Measurements from ENCODE around the gene MICAL2. TPM values are rescaled to one million over a fixed set of nuclear protein-coding genes. Genes with fewer than 3 reads are reported as not detected.

The MICAL2 gene, protein sequence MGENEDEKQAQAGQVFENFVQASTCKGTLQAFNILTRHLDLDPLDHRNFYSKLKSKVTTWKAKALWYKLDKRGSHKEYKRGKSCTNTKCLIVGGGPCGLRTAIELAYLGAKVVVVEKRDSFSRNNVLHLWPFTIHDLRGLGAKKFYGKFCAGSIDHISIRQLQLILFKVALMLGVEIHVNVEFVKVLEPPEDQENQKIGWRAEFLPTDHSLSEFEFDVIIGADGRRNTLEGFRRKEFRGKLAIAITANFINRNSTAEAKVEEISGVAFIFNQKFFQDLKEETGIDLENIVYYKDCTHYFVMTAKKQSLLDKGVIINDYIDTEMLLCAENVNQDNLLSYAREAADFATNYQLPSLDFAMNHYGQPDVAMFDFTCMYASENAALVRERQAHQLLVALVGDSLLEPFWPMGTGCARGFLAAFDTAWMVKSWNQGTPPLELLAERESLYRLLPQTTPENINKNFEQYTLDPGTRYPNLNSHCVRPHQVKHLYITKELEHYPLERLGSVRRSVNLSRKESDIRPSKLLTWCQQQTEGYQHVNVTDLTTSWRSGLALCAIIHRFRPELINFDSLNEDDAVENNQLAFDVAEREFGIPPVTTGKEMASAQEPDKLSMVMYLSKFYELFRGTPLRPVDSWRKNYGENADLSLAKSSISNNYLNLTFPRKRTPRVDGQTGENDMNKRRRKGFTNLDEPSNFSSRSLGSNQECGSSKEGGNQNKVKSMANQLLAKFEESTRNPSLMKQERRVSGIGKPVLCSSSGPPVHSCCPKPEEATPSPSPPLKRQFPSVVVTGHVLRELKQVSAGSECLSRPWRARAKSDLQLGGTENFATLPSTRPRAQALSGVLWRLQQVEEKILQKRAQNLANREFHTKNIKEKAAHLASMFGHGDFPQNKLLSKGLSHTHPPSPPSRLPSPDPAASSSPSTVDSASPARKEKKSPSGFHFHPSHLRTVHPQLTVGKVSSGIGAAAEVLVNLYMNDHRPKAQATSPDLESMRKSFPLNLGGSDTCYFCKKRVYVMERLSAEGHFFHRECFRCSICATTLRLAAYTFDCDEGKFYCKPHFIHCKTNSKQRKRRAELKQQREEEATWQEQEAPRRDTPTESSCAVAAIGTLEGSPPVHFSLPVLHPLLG
- 44.2 TPM for polyA plus RNA-seq (2012; ENCODE audit: insufficient read length, low read depth)

- TF ChIP-seq SIN3A (IDR thresholded peaks at IDR 0.05; ENCODE audit: borderline replicate concordance, insufficient read depth, low read length) = peak; percentile 87
- no peak for TF ChIP-seq POLR2AphosphoS5 (IDR thresholded peaks at IDR 0.05; ENCODE audit: low read depth, low read length)
- TF ChIP-seq FOXP2 (optimal IDR thresholded peaks at IDR 0.05; ENCODE audit: borderline replicate concordance, extremely low read depth, extremely low read length, insufficient read depth) = peak; percentile 62
- TF ChIP-seq REST (IDR thresholded peaks at IDR 0.05; ENCODE audit: insufficient read depth in 1 of 2, low read depth in 2 of 2, low read length in 2 of 2) = 0 out of 4 replicates have a peak, but pooled peaks of 1 of the 2 experiments have one; percentile 21
- 0 out of 2 replicates have a peak, but pooled peaks have one; percentile 39 for TF ChIP-seq TAF1 (IDR thresholded peaks at IDR 0.05; ENCODE audit: borderline replicate concordance, insufficient read depth, low read length)
These were observed at the start of gene MICAL2 for GRCh38 chr11:12110201-12110713. Gene MICAL2, plus strand, starts transcription at chr11:12110590. Its CDS starts 51,566 bp downstream, at chr11:12162156.

DNA sequence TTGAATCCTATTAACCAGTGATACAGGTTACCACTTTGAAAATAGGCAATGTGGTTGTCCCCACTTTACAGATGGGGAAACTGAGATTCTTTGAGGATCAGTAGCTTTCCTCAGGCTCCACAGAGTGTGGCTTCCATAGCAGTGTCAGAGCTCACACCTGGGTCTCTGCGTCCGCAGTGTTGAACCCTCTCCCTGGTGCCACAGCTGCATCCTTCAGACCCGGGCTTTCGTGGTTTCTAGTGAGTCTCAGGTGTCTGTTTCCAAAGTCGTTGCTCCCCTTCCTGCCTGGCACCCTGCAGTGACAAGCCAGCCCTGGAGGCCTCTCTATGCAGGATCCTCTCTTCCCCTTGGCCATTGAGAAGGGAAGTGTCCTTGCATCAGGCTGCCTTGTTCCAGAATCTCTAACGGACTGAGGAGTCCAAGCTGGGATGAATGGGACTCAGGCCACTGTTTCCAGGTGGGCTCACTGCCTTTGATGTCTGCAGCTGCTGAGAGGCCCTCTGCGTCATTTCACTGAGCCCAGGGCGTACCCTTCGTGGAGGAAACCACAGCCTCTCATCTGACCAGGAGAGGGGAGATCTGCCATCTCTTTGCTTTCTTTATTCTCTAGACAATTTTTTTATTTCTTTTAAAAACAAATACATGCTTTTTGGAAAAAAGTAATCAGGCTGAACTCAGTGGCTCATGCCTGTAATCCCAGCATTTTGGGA is 48.4 kb upstream of the MICAL2 start:
- TF ChIP-seq TAF1 (IDR thresholded peaks at IDR 0.05; ENCODE audit: borderline replicate concordance, insufficient read depth, low read length) (no peak), POLR2AphosphoS5 (IDR thresholded peaks at IDR 0.05; ENCODE audit: low read depth, low read length) (no peak), FOXP2 (optimal IDR thresholded peaks at IDR 0.05; ENCODE audit: borderline replicate concordance, extremely low read depth, extremely low read length, insufficient read depth) (no peak), SIN3A (IDR thresholded peaks at IDR 0.05; ENCODE audit: borderline replicate concordance, insufficient read depth, low read length) (no peak), REST (IDR thresholded peaks at IDR 0.05; ENCODE audit: insufficient read depth in 1 of 2, low read depth in 2 of 2, low read length in 2 of 2) (no peak)

DNA sequence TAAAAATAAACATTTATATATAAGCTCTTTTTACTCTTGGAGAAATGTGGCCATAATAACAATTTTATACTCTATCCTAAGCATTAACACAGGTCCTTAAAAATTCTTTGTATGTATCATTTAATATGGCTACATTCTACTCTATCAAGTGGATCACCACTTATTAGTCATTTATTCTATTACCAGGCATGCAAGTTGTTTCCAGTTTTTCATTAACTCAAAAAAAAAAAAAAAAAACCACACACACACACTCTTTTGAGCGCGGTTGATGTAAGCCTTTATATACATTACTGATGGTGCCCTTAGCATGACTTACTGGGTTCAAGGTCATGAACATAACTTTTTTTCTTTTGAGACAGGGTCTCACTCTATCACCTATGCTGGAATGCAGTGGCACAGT is 47.1 kb upstream of the MICAL2 start:
- TF ChIP-seq FOXP2 (optimal IDR thresholded peaks at IDR 0.05; ENCODE audit: borderline replicate concordance, extremely low read depth, extremely low read length, insufficient read depth) (no peak), SIN3A (IDR thresholded peaks at IDR 0.05; ENCODE audit: borderline replicate concordance, insufficient read depth, low read length) (no peak), POLR2AphosphoS5 (IDR thresholded peaks at IDR 0.05; ENCODE audit: low read depth, low read length) (no peak)

- TF ChIP-seq TAF1 (IDR thresholded peaks at IDR 0.05; ENCODE audit: borderline replicate concordance, insufficient read depth, low read length) = no peak
- no peak for TF ChIP-seq FOXP2 (optimal IDR thresholded peaks at IDR 0.05; ENCODE audit: borderline replicate concordance, extremely low read depth, extremely low read length, insufficient read depth)
- no peak for TF ChIP-seq REST (IDR thresholded peaks at IDR 0.05; ENCODE audit: insufficient read depth in 1 of 2, low read depth in 2 of 2, low read length in 2 of 2)
- TF ChIP-seq POLR2AphosphoS5 (IDR thresholded peaks at IDR 0.05; ENCODE audit: low read depth, low read length) = no peak
- TF ChIP-seq SIN3A (IDR thresholded peaks at IDR 0.05; ENCODE audit: borderline replicate concordance, insufficient read depth, low read length) = no peak
These were observed 46.0 kb upstream of the MICAL2 start for GRCh38 chr11:12064136-12064953.

All from PFSK-1 (cell line).